Gastrocnemius medialis (tissue), 4 donors: Measurements from ENCODE around the gene FAM185A. TPM values are rescaled to one million over a fixed set of nuclear protein-coding genes. Genes with fewer than 3 reads are reported as not detected.
"Not testable (repeated sequence)": the region's sequence is repeated elsewhere in the genome, so short reads cannot be mapped to it uniquely, and the experiment has no call there.

Source experiments
- ATAC-seq, 2 donors: fragments of 150-250 bp; one replicate each; pipeline ENCODE4 v1.9.1; 2016
- DNase-seq, 2 donors: peaks; one replicate each; pipeline ENCODE4 v3.0.0-alpha.2; 2019
- H3K27ac ChIP-seq, 4 donors: fragments of 200-600 bp; sonication (generic); 1 replicate in 1 of 4; 2 replicates in 3 of 4; pipeline ENCODE4 v1.5.1; 2016 to 2018; ENCODE audit warnings: mild to moderate bottlenecking in 2 of 4, moderate library complexity in 1 of 4
- H3K27me3 ChIP-seq, 3 donors: fragments of 200-600 bp; sonication (generic) in 2 of 3; 1 replicate in 1 of 3; 2 replicates in 2 of 3; pipeline versions ENCODE4 v1.5.1 to v1.6.0; 2016 to 2019; ENCODE audit warnings: mild to moderate bottlenecking in 1 of 3, moderate library complexity in 1 of 3
- H3K36me3 ChIP-seq, 2 donors: fragments of 200-600 bp; sonication (generic) in 1 of 2; one replicate each; pipeline ENCODE4 v1.5.1; 2017 to 2018
- H3K4me1 ChIP-seq, 2 donors: fragments of 200-600 bp; sonication (generic) in 1 of 2; one replicate each; pipeline ENCODE4 v1.5.1; 2016 to 2017; ENCODE audit warnings: mild to moderate bottlenecking in 2 of 2
- H3K4me3 ChIP-seq, 4 donors: fragments of 200-600 bp; sonication (generic) in 3 of 4; 1 replicate in 1 of 4; 2 replicates in 3 of 4; pipeline ENCODE4 v1.5.1; 2016 to 2019; ENCODE audit warnings: mild to moderate bottlenecking in 2 of 4
- H3K9me3 ChIP-seq, 3 donors: fragments of 200-600 bp; sonication (generic) in 2 of 3; 1 replicate in 1 of 3; 2 replicates in 2 of 3; pipeline ENCODE4 v1.5.1; 2016 to 2019
- CTCF ChIP-seq, 5 experiments: fragments of 450-650 bp in 3 of 5; fragments of 200-600 bp in 2 of 5; sonication (generic) in 2 of 5; IDR thresholded peaks in 4 of 5; conservative IDR thresholded peaks in 1 of 5; 1 replicate in 4 of 5; 2 replicates in 1 of 5; pipeline ENCODE4 v1.5.1; 2016 to 2019; ENCODE audit warnings: antibody characterized with exemption in 5 of 5, mild to moderate bottlenecking in 3 of 5, moderate library complexity in 3 of 5
- POLR2A ChIP-seq, 2 donors: fragments of 450-650 bp; IDR thresholded peaks; one replicate each; pipeline ENCODE4 v1.6.1; 2017; ENCODE audit warnings: antibody characterized with exemption in 2 of 2, mild to moderate bottlenecking in 2 of 2, moderate library complexity in 2 of 2
- in situ Hi-C, 4 donors: fragments of 200-750 bp; cut with MboI; loops; one replicate each; pipeline versions ENCODE4 v1.15.0 to v1.8.0; 2017; ENCODE audit warnings: low sequenced_read_pairs in 4 of 4
- intact Hi-C: fragments of 100-400 bp; cut with DNase I; formaldehyde crosslinking; loops from one replicate; pipeline ENCODE4 v1.15.1; 2023; ENCODE audit warnings: low total_unique reads
- total RNA-seq, 4 donors: library from RNA; depleted of rRNA; stranded (reverse); fragments of >200 nt; gene quantifications; one replicate each; pipeline versions ENCODE4 v1.1.0 to v1.2.3, GENCODE V29; 2016

FAM185A gene
- total RNA-seq, 4 donors from 2014 or later = 9.9 to 28.0 (median 18.9) TPM

DNA sequence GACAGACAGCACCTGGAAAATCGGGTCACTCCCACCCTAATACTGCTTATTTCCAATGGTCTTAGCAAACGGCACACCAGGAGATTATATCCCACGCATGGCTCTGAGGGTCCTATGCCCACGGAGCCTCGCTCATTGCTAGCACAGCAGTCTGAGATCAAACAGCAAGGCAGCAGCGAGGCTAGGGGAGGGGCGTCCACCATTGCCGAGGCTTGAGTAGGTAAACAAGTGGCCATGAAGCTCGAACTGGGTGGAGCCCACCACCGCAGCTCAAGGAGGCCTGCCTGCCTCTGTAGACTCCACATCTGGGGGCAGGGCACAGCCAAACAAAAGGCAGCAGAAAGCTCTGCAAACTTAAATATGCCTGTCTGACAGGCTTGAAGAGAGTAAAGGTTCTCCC, 32.1 kb downstream of the FAM185A start:
- in situ Hi-C loops, ATAC-seq, DNase-seq, H3K9me3 ChIP-seq, H3K27me3 ChIP-seq, H3K36me3 ChIP-seq, H3K4me1 ChIP-seq, intact Hi-C loops, H3K27ac ChIP-seq, H3K4me3 ChIP-seq: not testable (repeated sequence)

DNA sequence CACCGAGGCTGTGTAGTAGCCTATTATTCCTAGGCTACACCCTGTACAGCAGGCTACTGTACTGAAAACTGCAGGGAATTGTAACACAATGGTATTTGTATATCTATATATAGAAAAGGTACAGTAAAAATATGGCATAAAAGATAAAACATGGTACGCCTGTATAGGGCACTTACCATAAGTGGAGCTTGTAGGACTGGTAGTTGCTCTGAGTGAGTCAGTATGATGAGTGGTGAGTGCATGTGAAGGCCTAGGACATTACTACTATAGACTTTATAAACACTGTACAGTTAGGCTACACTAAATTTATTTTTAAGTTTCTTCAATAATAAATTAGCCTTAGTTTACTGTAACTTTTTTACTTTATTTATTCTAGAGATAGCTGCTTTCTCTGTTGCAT, 40.0 kb downstream of the FAM185A start:
- intact Hi-C loops, H3K27me3 ChIP-seq, H3K36me3 ChIP-seq, H3K9me3 ChIP-seq, DNase-seq, ATAC-seq, in situ Hi-C loops, H3K4me1 ChIP-seq, H3K4me3 ChIP-seq, H3K27ac ChIP-seq: not testable (repeated sequence)

DNA sequence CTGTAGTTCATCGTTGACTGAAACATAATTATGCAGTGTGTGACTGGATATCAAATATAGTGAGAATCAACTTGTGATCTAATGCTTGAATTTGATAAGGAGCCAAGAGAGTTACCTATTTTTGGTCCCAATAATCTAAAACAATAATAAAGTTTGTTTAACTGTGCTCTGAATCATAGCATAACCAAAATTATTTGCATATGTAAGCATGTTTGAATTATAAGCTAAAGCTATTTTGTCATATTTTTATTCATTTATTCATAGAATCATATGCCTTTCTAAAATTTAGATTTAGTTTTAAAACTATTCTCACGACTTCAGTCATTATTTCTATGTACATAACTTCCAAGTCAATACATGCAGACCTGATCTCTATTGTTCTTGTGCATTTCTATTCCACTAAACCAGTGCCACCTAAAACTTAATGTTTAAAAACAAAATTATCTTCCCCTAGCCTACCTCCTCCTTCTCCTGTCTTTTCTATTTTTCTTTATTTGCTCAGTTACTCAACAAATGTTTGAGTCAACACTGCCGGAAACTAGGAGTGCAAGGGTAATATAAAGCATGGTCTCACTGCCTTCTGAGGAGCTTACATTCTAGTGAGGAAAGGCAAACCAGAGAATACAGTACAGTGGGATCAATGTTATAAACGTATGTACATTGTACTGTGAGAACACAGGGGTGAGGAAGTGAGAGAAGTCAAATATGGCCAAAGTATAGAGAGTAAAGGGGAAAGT, 41.7 kb downstream of the FAM185A start:
- DNase-seq, ATAC-seq, H3K9me3 ChIP-seq, H3K27me3 ChIP-seq, H3K4me1 ChIP-seq, H3K36me3 ChIP-seq, H3K4me3 ChIP-seq, H3K27ac ChIP-seq, in situ Hi-C loops, intact Hi-C loops: not testable (repeated sequence)

GRCh38 chr7:102791367-102791766, 42.6 kb downstream of the FAM185A start:
- H3K4me3 ChIP-seq, in situ Hi-C loops, H3K4me1 ChIP-seq, H3K27me3 ChIP-seq, H3K9me3 ChIP-seq, ATAC-seq, intact Hi-C loops, DNase-seq, H3K36me3 ChIP-seq, H3K27ac ChIP-seq: not testable (repeated sequence)

- in situ Hi-C loops, H3K27me3 ChIP-seq, H3K36me3 ChIP-seq, H3K27ac ChIP-seq, DNase-seq, intact Hi-C loops, H3K4me3 ChIP-seq, H3K4me1 ChIP-seq, ATAC-seq, H3K9me3 ChIP-seq: not testable (repeated sequence)
Observed at GRCh38 chr7:102791831-102792230, 43.0 kb downstream of the FAM185A start.

GRCh38 chr7:102794567-102794966, 45.8 kb downstream of the FAM185A start:
- in situ Hi-C loops, H3K4me3 ChIP-seq, H3K4me1 ChIP-seq, ATAC-seq, DNase-seq, H3K27ac ChIP-seq, H3K27me3 ChIP-seq, H3K9me3 ChIP-seq, intact Hi-C loops, H3K36me3 ChIP-seq: not testable (repeated sequence)

DNA sequence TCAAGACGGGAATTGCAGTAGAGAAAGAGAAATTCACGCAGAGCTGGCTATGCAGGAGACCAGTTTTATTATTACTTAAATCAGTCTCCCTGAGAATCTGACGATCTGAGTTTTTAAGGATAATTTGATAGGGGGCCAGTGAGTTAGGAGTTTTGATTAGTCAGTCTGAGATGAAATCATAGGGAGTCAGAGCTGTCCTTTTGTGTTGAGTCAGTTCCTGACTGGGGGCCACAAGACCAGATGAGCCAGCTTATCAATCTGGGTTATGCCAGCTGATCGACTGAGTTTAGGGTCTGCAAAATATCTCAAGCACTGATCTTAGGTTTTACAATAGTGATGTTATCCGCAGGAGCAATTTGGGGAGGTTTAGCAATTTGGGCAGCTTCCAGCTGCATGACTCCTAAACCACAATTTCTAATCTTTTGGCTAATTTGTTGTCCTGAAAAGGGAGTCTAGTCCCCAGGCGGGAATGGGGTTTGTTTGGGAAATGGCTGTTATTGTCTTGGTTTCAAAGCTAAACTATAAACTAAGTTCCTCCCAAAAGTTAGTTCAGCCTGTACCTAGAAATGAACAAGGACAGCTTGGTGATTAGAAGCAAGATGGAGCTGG, 47.3 kb downstream of the FAM185A start:
- H3K4me3 ChIP-seq, H3K36me3 ChIP-seq, DNase-seq, intact Hi-C loops, H3K27me3 ChIP-seq, H3K27ac ChIP-seq, H3K9me3 ChIP-seq, in situ Hi-C loops, H3K4me1 ChIP-seq, ATAC-seq: not testable (repeated sequence)

GRCh38 chr7:102806613-102807012, 57.8 kb downstream of the FAM185A start:
- Histone ChIP-seq H3K9me3 (no peaks in the 10 kb centered on the region), H3K4me3 (no peak overlapping the region), H3K27me3 (no peaks in the 10 kb centered on the region), H3K4me1 (peaks cover 6 to 10% of the 10 kb centered on the region in 2 donors), H3K27ac (no peak overlapping the region), H3K36me3 (peaks cover 0 to 9% of the 10 kb centered on the region in 2 donors)
- ATAC-seq (no peak), DNase-seq (no peak)
- in situ Hi-C loops = no loop called here
- TF ChIP-seq POLR2A (IDR thresholded peaks at IDR 0.05) (no peak), CTCF (IDR thresholded peaks at IDR 0.05 in 4 of 5, conservative IDR thresholded peaks at IDR 0.05 in 1 of 5) (no peak)
- intact Hi-C loops = no loop called here
